HG03097 (cell line): Measurements from ENCODE around the gene MRPS15.
"Not testable (repeated sequence)": the region's sequence is repeated elsewhere in the genome, so short reads cannot be mapped to it uniquely, and the experiment has no call there.

Experiments used
- ATAC-seq: cut with Tn5 transposase; IDR thresholded peaks from one replicate; pipeline ENCODE4 v1.9.1; 2021; ENCODE audit not compliant: unreplicated experiment, low FRiP score

MRPS15 gene

DNA sequence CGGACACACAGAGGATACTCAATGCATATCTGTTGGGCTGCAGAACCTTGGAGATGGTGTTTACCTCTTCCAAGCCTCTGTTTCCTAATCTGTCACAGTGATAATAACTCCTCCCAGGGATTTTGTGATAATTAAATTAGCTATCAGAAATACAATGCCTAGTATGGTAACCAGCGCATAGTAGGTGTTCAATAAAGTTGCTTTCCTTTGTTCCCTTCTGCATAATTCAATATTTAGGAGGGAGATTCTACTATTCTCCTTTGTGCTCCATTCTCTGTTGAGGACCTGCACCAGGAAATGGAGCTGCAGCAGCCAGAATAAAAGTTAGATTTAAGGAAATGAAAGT is 21.9 kb upstream of the MRPS15 start:
- no peak for ATAC-seq

DNA sequence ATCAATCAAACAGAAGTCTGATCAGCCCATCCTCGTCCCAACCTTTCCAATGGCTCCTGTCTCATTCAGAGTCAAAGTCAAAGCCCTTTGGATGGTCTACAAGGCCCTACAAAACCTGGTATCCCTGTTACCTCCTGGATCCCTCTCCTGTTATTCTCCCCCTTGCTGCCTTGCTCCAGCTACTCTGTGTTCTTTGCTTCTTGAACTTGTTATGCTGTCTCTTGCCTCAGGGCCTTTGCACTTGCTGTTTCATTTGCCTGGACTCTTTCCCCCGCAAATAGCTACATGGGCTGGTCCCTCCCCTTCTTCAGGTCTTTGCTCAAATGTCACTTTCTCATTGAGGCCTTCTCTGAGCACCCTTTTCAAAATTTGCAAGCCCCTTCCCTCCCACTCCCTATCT is 19.9 kb upstream of the MRPS15 start:
- no peak for ATAC-seq

DNA sequence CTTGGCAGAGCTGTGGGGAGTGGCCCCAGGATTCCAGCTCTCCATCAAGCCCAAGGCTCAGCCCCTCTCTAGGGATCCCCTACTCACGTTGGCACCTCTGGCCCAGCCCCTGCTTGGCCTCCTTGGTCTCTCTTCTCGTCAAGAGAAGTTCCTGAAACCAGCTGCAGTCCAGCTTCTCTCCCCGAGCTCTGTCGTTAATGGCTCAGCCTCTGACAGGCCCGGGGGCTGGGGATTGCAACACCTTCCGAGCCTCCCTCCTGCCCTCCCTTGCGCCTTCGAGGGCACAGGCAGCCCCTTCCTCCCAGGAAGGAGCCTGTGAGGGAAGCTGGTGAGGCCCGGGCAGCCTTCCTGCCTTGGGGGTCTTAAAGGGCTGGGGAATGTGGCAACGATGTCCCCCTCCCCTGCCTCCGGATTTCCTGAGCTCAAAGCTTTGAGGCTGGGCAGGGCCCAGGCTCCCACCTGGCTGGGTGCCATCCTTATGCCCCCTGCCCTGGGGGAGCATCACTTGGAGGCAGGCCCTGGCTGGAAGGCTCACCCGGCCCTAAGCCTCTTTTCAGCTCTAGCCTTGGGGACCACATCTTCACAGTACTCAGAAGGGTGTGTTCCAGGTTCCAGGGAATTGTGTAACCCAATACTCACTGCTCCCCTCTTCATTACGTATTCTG is 18.7 kb upstream of the MRPS15 start, which contains the start of gene CSF3R:
Gene CSF3R, minus strand, starts transcription at position 190 of the 665 bp plus-strand sequence. CDS start 3,417 bp downstream, outside the sequence.
- ATAC-seq = no peak

DNA sequence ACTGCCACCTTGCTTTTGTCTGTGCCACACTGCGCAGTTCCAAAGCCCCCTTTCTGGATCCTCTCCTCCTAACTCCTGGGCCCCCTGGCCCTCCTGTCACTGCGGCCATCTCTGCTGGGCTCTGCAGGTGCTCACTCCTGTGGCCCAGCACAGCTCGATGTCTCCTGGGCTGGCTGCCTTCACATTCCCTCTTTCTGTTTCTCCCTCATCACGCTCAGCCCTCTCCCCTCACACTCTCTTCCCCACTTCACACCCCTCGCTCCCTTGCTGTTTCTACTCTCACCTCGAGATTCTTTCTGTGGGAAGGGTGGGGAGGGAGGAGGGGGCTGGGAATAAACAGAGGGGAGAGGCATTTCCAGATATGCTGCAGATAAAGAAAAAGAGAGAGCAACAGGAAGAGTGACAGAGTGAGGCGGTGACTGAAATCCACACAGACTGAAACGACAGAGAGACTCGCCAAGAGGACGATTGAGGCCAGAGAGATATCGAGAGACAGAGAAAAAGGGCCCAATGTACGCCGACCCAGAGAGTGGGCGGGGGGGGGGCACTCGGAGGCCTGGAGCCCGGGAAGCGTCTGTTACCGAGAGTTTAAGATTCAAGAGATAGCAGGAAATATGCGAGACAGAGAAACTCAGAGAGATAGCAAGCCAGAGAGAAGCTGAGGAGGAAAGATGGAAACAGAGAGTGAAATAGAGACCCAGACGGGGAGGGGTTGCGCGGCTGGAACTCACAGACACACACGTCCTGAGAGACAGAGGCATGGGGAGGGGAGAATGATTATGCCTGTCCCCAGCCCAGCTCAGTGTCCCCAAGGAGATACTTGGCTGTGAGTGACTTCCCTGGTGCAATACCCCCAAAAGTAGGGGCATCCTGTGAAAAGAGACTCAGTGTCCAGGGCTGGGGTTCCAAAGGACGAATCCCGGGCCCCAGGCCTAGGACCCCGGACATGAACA is 17.9 kb upstream of the MRPS15 start:
- ATAC-seq = no peak

DNA sequence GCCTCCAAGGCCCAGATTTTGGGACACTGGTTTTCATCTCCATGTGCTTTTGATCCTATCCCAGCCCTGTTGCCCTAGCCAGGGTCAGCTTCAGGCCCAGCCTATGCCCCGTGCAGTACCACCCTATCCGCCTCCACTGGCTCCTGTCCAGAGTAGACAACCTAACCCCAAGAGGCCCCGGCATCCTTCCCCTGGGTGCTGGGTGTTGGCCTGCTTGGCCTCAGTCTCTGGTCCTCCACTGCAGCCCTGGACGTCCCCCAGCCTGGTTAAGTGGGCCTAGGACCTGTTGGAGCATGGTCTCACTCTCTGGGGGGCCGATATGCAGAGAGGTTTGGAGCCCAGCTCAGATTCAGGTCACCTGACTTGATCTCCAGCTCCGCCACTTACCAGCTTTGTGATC is 16.9 kb upstream of the MRPS15 start:
- ATAC-seq = no peak

DNA sequence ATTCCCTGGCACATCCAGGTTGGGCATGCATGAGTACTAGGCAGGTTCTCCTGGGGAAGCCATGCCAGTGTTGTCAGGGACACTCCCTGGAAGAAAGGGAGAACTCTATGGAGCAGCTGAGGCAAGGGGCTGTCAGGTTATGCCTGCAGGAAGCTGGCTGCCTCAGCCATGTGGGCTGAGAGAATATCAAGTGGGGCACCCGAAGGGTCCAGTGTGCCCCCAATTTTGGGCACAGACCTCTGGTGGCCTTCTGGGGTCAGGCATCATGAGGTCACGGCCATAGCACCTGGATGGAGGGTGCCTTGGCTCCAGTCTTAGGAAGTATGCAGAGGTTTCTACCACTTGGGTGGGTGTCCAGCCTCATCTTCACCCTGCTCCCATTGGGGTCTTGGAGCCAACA is 16.0 kb upstream of the MRPS15 start:
- no peak for ATAC-seq

DNA sequence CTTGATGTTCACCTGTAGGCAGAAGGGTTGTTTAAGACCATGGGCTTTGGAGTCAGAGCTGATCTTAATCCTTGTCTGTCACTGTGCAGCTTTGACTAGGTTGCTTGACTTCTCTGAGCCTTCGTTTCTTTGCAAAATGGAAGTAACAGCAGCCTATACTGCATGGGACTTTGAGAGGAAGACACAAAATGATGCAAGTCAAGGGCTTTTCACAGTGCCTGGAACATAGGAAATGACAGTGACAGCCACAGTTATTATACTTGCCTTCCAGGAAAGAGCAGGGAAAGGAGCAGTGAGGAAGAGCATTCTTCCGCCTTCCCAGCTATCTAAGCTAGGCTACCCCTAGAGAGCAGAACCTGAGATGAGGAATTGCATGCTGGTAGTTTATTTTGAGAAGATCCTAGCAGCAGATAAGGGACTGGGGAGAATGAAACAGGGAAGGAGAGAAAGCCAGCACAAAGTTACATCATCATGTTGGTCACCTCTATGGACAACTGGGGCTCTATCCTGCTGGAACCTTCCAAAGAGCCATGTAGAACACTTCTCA is 15.4 kb upstream of the MRPS15 start:
- ATAC-seq = no peak

DNA sequence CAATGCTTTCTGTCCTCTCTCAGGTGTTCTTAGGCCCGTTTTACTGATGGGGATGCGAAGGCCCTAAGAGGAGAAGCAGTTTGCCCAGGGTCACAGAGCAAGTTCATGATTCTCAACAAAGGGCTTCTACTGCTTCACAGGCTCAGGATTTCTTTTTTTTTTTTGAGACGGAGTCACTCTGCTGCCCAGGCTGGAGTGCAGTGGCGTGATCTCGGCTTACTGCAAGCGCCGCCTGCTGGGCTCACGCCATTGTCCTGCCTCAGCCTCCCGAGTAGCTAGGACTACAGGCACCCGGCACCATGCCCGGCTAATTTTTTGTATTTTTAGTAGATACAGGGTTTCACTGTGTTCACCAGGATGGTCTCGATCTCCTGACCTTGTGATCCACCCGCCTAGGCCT is 13.4 kb upstream of the MRPS15 start:
- not testable (repeated sequence) for ATAC-seq

DNA sequence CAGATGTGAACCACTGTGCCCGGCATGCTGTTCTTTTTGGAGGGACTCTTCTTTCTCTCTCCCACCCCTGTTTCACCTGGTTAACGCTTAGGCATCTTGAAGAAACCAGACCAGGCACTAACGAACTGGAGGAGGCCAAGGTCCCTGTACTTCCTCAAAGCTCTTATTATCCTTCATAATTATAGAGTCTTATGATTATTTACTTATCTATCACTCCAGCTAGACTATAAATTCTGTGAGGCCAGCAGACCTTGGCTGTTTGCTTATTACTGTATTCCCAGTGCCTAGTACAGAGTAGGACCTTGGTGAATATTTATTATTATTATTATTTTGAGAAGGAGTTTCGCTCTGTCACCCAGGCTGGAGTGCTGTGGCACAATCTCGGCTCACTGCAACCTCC is 12.8 kb upstream of the MRPS15 start:
- ATAC-seq = no peak

DNA sequence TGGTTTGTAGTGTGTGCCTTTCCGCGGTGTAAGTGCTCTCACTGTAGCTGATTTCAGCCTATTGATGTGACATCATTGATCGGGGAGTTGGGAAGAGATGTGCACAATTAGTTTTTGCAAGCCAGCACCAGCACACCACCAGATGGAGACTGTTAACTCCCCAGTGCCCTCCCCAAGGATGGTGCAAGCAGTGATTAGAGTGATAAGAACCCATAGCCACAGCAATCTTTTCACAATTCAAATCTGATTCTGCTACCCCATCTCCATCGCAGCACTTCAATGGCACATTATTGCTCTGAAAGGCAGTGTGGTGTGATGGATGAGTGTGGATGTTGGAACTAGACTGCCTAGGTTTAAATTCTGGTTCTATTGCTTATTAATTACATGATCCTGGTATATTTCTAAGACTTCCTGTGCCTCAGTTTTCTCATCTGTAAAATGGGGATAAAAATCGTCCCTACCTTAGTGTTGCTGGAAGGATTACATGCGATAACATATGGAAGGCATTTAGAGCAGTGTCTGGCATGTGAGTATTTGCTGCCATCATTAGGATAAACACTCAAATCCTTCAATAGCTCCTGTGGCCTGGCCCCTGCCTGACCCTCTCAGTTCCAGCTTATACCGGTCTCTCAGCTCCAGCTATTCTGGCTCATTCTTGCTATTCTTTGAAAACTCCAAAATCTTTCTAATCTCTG is 11.9 kb upstream of the MRPS15 start:
- ATAC-seq = no peak

DNA sequence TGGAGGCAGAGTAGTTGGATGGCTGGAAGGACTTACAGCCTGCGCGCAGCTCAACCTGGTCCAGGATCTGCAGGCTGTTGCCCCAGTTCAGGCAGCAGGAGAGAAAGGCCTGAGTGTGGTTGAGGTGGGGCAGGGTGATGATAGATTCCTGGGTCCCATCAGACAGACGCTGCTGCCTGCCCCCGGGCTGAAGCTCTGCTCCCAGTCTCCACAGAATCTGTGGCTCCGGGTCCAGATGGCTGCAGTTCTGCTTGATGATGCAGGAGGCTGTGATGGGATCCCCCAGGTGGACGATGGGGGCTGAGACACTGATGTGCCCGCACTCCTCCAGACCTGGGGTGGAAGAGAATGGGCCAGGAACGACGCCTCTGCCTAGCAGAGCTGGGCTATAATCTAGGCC is 11.2 kb upstream of the MRPS15 start:
- no peak for ATAC-seq

DNA sequence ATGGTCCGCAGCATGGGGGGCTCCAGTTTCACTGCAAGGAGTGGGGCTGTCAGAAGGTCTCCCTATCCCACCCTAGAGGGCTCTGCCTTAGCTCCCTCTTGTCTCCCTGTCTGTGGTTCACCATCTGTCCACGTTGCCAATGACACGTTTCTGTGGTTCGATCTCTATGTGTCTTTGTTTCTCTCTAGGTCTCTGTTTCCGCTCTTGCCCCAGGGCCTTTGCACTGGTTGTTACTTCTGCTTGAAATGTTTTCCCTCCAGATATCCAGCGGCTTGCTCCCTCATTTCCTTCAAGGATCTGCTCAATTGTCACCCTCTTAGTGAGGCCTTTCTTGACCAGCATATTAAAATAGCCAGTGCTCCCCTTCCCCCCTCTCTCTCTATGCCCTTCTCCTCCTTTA is 8.5 kb upstream of the MRPS15 start:
- ATAC-seq = no peak

DNA sequence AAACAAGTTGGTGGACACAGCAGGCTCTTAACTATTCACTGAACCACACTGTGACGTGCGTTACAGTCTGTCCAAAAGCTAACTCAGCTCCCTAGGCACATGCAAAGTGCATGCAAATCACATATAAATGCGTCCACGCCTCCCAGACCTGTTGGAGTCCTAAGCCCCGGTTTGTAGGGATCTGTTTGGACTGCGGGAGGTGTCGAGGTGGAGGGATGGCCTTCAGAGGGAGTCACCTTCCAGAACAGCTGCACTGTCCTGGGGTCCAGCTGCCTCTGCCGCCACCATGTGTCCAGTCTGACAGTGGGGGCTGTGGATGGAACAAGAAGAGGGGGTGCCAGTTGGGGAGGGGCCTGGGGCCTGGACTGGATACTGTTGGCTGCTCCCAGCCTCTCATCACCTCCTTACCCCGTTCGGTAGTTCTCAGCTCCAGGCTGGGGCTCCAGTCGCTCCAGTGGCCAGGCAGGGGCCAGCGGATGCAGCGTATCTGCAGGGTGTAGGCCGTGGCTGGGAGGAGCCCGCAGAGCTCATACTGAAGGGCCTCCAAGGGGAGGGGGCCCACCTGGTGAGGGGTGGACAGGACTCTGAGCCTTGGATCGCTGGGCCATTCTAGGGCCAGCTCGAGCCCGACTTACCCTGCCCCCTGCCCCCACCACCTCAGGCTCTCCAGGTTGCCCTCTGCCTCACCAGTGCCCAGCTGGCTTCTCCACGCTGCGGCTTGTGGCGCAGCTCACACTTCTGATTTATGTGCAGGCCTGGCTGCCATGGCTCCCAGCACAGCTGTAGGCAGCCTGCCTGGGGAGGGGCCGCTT is 7.9 kb upstream of the MRPS15 start:
- no peak for ATAC-seq

DNA sequence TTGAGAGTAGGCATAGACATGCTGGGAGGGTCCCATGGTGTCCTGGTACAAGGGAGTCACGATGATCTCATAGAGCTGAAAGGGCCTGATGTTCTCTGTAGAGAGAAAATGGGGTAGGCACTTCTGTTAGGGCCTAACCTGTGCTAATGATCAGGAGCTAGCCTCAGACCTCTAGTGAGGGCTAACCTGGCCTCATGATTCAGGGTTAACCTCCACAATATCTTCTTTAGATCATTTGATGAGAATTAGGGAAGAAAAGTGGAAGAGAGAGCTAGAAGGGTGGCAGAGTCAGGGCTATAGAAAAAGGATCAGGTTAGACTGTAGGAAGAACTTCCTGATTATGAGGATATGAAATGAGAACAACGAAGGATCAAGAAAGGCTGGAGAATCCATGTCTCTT is 5.0 kb upstream of the MRPS15 start:
- no peak for ATAC-seq

DNA sequence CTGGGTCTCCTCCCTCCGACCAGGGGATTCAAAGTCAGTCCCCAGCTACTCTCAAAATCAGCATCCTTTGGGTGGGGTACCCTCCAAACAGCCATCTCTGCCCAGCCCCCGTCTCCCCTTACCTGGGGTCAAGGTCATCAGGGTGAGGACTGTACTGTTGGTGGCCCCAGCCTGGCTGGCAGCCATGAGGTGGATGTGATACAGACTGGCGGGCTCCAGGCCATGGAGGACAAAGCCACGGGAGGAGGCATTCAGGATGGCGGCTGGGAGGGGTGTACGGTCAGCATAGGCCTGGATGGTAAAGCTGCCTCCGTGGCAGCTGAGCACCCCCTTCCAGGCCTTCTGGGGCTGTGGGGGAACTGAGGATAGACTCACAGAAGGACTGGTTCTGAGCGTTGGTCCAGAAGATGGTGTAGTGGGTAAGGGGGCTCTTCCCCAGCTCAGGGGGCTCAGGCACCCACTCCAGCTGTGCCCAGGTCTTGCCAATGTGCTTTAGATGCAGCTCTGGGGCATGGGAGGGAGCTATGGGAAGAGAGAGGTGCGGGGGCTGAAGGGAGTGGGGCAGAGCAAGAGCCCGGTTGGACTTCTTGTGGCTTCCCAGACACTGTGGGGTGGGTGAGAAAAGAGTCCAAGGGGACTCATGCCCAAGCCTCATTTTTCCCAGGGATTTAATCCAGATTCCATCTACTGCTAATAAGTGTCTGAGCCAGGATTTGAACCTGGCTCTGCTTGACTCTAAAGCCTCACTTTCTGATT is 3.7 kb upstream of the MRPS15 start:
- ATAC-seq = no peak

DNA sequence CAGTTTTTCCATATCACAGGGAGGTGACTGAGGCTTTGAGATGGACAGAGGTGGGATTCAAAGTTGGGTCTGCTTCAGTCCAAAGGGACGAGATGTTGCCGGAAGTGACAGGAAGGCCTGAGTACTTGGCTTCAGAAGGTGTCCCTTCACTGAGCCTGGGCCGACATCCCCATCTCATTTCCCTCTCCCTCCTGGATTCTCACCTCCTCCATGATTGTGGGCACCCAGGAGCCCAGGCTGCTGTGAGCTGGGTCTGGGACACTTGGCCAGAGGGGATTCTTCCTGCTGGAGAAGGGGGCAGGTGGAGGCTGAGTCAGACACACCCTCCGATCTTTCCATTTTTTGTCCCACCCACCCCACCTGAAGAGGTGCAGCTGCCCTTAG is 2.8 kb upstream of the MRPS15 start:
- ATAC-seq = no peak

DNA sequence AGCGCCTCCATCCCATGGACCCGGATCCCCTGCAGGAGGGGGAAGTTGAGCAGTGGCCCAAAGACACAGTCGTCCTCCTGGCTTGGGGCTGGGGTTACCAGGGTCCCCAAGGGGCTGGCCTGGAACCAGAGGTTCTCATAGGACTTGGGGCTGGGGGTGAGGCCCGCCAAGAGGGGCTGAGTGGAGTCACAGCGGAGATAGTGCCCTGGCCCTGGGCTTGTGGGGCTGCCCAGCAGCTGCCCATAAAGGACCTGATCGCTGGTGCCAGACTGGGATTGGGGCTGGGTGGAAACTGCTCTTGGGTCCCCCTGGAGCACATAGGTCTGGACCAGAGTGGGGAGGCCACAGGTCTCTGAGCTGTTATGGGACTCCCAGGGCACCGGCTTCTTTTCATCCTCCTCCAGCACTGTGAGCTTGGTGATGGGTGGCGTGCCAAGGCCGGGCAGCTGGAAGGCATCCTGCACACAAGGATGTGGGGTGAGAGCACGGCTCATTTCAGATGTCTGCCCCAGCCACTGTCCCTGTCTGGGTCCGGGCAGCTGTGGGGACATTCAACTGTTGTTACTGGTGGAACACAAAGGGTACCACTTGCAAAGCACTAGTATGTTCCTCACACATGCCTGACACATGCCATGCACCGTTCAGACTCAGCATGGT is 2.3 kb upstream of the MRPS15 start:
- ATAC-seq = no peak

DNA sequence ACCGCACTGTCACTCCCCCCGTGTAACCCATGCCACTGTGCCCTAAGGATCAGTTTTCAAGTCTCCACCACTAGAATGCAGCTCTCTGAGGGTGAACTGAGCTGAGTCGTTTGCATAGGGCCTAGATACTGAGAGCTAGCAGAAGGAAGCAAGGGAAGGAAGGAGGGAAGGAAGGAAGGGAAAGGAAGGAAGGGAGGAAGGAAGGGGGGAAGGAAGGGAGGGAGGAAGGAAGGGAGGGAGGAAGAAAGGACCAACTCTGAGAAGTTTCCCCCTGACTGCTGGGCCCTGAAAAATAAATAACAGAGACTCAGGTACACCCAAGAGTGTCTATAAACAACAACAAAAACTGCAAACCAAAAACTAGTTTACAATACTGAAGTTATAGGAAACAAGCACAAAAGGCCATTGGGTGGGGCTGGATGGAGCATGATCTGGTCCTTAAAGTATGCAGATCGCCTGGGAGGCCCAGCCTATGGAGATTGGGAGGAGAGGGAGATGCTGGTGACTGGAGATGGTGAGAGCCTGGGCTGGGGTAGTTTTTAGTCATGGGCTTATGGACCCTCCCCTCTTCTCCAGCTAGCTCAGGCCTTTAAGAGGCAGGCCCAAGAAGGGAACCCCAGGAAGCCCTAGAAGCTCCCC is 1.7 kb upstream of the MRPS15 start:
- no peak for ATAC-seq
